ENCODE data around the gene POLR3E. TPM values are rescaled to one million over a fixed set of nuclear protein-coding genes. Genes with fewer than 3 reads are reported as not detected.

POLR3E gene
- total RNA-seq, 4 donors from 2014 or later, result 21.5 to 57.2 (median 37.7) TPM

GRCh38 chr16:22323959-22324786, 27.0 kb downstream of the POLR3E start:
- Histone ChIP-seq H3K4me1 (peaks cover 0 to 10% (median 0%) of the 10 kb centered on the region in 3 donors), H3K27ac (no peak overlapping the region), H3K9me3 (no peaks in the 10 kb centered on the region), H3K27me3 (no peaks in the 10 kb centered on the region), H3K4me3 (no peak overlapping the region), H3K36me3 (peaks cover 27 to 100% (median 41%) of the 10 kb centered on the region in 3 donors)
- DNase-seq, result no peak
- 81 to 83% methylated on average over 4 to 15 of the region's 24 CpGs for WGBS, 2 donors
- intact Hi-C loops (cut with DNase I), result no loop called here
- TF ChIP-seq POLR2A (IDR thresholded peaks at IDR 0.05), result no peak
- TF ChIP-seq CTCF (IDR thresholded peaks at IDR 0.05), result no peak

- H3K9me3 ChIP-seq, result no peaks in the 10 kb centered on the region
- peaks cover 27 to 100% (median 46%) of the 10 kb centered on the region in 3 donors for H3K36me3 ChIP-seq
- 87 to 92% methylated on average over 9 to 17 of the region's 19 CpGs for WGBS, 2 donors
- intact Hi-C loops (cut with DNase I), result no loop called here
- no peak overlapping the region for H3K27ac ChIP-seq
- H3K4me1 ChIP-seq, result peaks cover 0 to 10% (median 0%) of the 10 kb centered on the region in 3 donors
- DNase-seq, result no peak
- H3K4me3 ChIP-seq, result no peak overlapping the region
- H3K27me3 ChIP-seq, result no peaks in the 10 kb centered on the region
- TF ChIP-seq POLR2A (IDR thresholded peaks at IDR 0.05) (no peak), CTCF (IDR thresholded peaks at IDR 0.05) (no peak)
Observed at GRCh38 chr16:22324787-22325597, 27.8 kb downstream of the POLR3E start.

- TF ChIP-seq CTCF (IDR thresholded peaks at IDR 0.05), result no peak
- TF ChIP-seq POLR2A (IDR thresholded peaks at IDR 0.05), result no peak
- Histone ChIP-seq H3K36me3 (peaks cover 27 to 98% (median 46%) of the 10 kb centered on the region in 3 donors), H3K9me3 (no peaks in the 10 kb centered on the region), H3K4me3 (no peak overlapping the region), H3K27me3 (no peaks in the 10 kb centered on the region), H3K4me1 (peaks cover 0 to 10% (median 0%) of the 10 kb centered on the region in 3 donors), H3K27ac (no peak overlapping the region)
- intact Hi-C loops (cut with DNase I), result no loop called here
- 93 to 94% methylated on average over 13 to 33 of the region's 46 CpGs for WGBS, 2 donors
- DNase-seq, result no peak
Observed at GRCh38 chr16:22325598-22326368, 28.6 kb downstream of the POLR3E start.

- TF ChIP-seq POLR2A (IDR thresholded peaks at IDR 0.05), result no peak
- TF ChIP-seq CTCF (IDR thresholded peaks at IDR 0.05), result no peak
- WGBS, 2 donors, result 80 to 96% methylated on average over 1 to 3 of the region's 4 CpGs
- peaks cover 27 to 98% (median 47%) of the 10 kb centered on the region in 3 donors for H3K36me3 ChIP-seq
- peaks cover 0 to 5% (median 0%) of the 10 kb centered on the region in 3 donors for H3K4me1 ChIP-seq
- no peak for DNase-seq
- H3K27me3 ChIP-seq, result no peaks in the 10 kb centered on the region
- no peak overlapping the region for H3K4me3 ChIP-seq
- no peaks in the 10 kb centered on the region for H3K9me3 ChIP-seq
- intact Hi-C loops (cut with DNase I), result no loop called here
- H3K27ac ChIP-seq, result no peak overlapping the region
Observed at GRCh38 chr16:22326369-22326652, 29.1 kb downstream of the POLR3E start.

All from esophagus squamous epithelium (tissue), 5 donors.